Lower leg skin (tissue), 4 donors: ENCODE results near the gene ANKUB1. TPM values are rescaled to one million over a fixed set of nuclear protein-coding genes. Genes with fewer than 3 reads are reported as not detected.

ENCODE experiments used
- DNase-seq, 2 donors: peaks; one replicate each; pipeline ENCODE4 v3.0.0-alpha.2; 2019; ENCODE audit warnings: low spot score in 2 of 2
- H3K4me3 ChIP-seq: fragments of 200-600 bp; sonication (generic); 2 replicates; pipeline ENCODE4 v1.5.1; 2017; ENCODE audit warnings: mild to moderate bottlenecking, low read depth; ENCODE audit not compliant: poor library complexity, severe bottlenecking
- CTCF ChIP-seq, 3 donors: fragments of 450-650 bp; IDR thresholded peaks; one replicate each; pipeline ENCODE4 v1.5.1; 2016; ENCODE audit warnings: antibody characterized with exemption in 3 of 3, mild to moderate bottlenecking in 3 of 3, moderate library complexity in 2 of 3
- POLR2A ChIP-seq, 2 donors: fragments of 450-650 bp; IDR thresholded peaks; one replicate each; pipeline ENCODE4 v1.6.1; 2016 to 2017; ENCODE audit warnings: antibody characterized with exemption in 2 of 2, mild to moderate bottlenecking in 1 of 2, moderate library complexity in 1 of 2
- WGBS, 2 donors: methylation state at CpG; one replicate each; pipeline ENCODE4 v1.1.5; 2018; 5-methylcytosine and 5-hydroxymethylcytosine counted together
- intact Hi-C: fragments of 100-400 bp; cut with DNase I; formaldehyde crosslinking; loops from one replicate; pipeline ENCODE4 v1.15.0; 2023; ENCODE audit warnings: low total_unique reads
- total RNA-seq, 4 donors: library from RNA; depleted of rRNA; stranded (reverse); fragments of >200 nt; gene quantifications; one replicate each; pipeline ENCODE4 v1.1.0, GENCODE V29; 2016

ANKUB1 gene
- total RNA-seq, 4 donors from 2014 or later, result not detected

- DNase-seq, result peak; percentile 49 to 93
- intact Hi-C loops, result no loop called here
- peak within 1 kb of the TSS; percentile 80 for H3K4me3 ChIP-seq
- WGBS, 2 donors, result 1% methylated on average over 49 to 51 of the region's 52 CpGs
- no peak for TF ChIP-seq CTCF (IDR thresholded peaks at IDR 0.05)
- no peak for TF ChIP-seq POLR2A (IDR thresholded peaks at IDR 0.05)
Observed at GRCh38 chr3:149752051-149752787, 40.1 kb downstream of the ANKUB1 start, which contains the start of gene COMMD2. COMMD2 (minus strand) TSS chr3:149752489; CDS start chr3:149752444, 45 bp downstream.

GRCh38 chr3:149751551-149751950 is 40.8 kb downstream of the ANKUB1 start:
- TF ChIP-seq POLR2A (IDR thresholded peaks at IDR 0.05) (no peak), CTCF (IDR thresholded peaks at IDR 0.05) (no peak)
- intact Hi-C loops, result no loop called here
- DNase-seq, result no peak
- peak overlapping the region; percentile 80 for H3K4me3 ChIP-seq
- WGBS, 2 donors, result 2 to 10% methylated on average over 4 of the region's 4 CpGs

GRCh38 chr3:149744606-149745005 is 47.7 kb downstream of the ANKUB1 start:
- 99% methylated on average over 3 of the region's 3 CpGs for WGBS, 2 donors
- no peak overlapping the region for H3K4me3 ChIP-seq
- intact Hi-C loops, result loop anchor here (5.0 kb wide), 1 partner anchor 1463 kb away; no protein-coding TSS in a partner anchor
- DNase-seq, result no peak
- TF ChIP-seq CTCF (IDR thresholded peaks at IDR 0.05) (no peak), POLR2A (IDR thresholded peaks at IDR 0.05) (no peak)

GRCh38 chr3:149744151-149744550 is 48.2 kb downstream of the ANKUB1 start:
- no peak for DNase-seq
- TF ChIP-seq CTCF (IDR thresholded peaks at IDR 0.05) (no peak), POLR2A (IDR thresholded peaks at IDR 0.05) (no peak)
- H3K4me3 ChIP-seq, result no peak overlapping the region
- intact Hi-C loops, result loop anchor here (5.0 kb wide), 1 partner anchor 1463 kb away; no protein-coding TSS in a partner anchor

- 88 to 94% methylated on average over 2 of the region's 2 CpGs for WGBS, 2 donors
- intact Hi-C loops, result no loop called here
- no peak for DNase-seq
- TF ChIP-seq CTCF (IDR thresholded peaks at IDR 0.05) (no peak), POLR2A (IDR thresholded peaks at IDR 0.05) (no peak)
- H3K4me3 ChIP-seq, result no peak overlapping the region
Observed at GRCh38 chr3:149739396-149739795, 53.0 kb downstream of the ANKUB1 start.
